ENCODE measurements around the gene TEAD4.
A peak's percentile ranks its signal among the peaks of the same experiment; 100 is the strongest.

The TEAD4 gene

DNA sequence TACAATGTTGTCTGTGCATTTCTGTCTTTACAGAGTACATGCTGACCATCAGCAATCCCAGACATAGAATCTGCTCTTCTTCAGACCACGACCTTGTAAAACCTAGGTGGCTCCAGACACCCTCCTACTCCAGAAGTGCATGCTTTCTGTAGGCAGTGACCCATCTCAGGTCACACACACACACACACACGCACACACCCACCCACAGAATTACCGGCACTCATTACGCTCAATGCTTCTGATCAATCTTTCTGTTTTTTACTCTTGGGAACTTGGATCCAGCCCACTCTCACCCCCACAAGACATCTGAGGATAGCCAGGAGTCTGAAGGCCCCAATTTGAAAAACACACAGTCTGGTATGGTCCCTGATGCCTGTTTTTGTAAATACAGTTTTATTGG lies 110.5 kb downstream of the TEAD4 start:
- no peaks in the 10 kb centered on the region; the same call in 1 of the 2 replicates for H3K27me3 ChIP-seq (ENCODE audit: insufficient read depth, low read length)
- no peaks in the 10 kb centered on the region for H3K36me3 ChIP-seq (ENCODE audit: insufficient read depth, low read length)
- H3K4me3 ChIP-seq (ENCODE audit: low read length), result no peak overlapping the region
- H3K27ac ChIP-seq (ENCODE audit: low read depth, low read length), result no peak overlapping the region
- no peak overlapping the region for H3K9ac ChIP-seq (ENCODE audit: low read depth, low read length)
- H3K9me3 ChIP-seq (ENCODE audit: insufficient read depth, low read depth, low read length), result no peaks in the 10 kb centered on the region
- 93% methylated on average over 4 of the region's 4 CpGs for WGBS
- peaks cover 8% of the 10 kb centered on the region for H3K4me1 ChIP-seq (ENCODE audit: insufficient read depth, low read length)

DNA sequence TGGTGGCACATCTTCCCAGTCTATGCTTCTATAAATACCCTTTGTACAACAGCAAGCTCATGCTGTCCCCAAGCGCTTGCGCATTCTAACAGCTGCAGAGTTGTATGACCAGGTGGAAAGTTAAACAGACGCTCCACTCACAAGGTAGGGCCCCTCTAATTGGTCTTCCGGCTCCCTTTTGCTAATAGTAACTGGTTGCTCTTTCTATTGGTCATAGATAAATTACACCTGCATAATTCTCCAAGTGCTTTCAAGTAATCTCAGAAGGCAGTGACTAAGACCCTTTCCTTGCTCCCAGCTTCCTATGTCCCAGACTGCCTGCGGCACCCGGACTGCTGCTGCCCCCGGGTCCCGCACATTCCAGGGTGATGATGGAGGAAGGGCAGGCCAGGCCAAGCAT lies 111.9 kb downstream of the TEAD4 start:
- no peaks in the 10 kb centered on the region for H3K36me3 ChIP-seq (ENCODE audit: insufficient read depth, low read length)
- no peaks in the 10 kb centered on the region for H3K9me3 ChIP-seq (ENCODE audit: insufficient read depth, low read depth, low read length)
- no peak overlapping the region for H3K9ac ChIP-seq (ENCODE audit: low read depth, low read length)
- H3K4me3 ChIP-seq (ENCODE audit: low read length), result no peak overlapping the region
- H3K4me1 ChIP-seq (ENCODE audit: insufficient read depth, low read length), result no peaks in the 10 kb centered on the region
- H3K27ac ChIP-seq (ENCODE audit: low read depth, low read length), result no peak overlapping the region
- peaks cover 9% of the 10 kb centered on the region for H3K27me3 ChIP-seq (ENCODE audit: insufficient read depth, low read length)
- WGBS, result 94% methylated on average over 8 of the region's 8 CpGs

GRCh38 chr12:3071710-3072109 lies 112.5 kb downstream of the TEAD4 start:
- no peaks in the 10 kb centered on the region for H3K9me3 ChIP-seq (ENCODE audit: insufficient read depth, low read depth, low read length)
- 94% methylated on average over 25 of the region's 25 CpGs for WGBS

DNA sequence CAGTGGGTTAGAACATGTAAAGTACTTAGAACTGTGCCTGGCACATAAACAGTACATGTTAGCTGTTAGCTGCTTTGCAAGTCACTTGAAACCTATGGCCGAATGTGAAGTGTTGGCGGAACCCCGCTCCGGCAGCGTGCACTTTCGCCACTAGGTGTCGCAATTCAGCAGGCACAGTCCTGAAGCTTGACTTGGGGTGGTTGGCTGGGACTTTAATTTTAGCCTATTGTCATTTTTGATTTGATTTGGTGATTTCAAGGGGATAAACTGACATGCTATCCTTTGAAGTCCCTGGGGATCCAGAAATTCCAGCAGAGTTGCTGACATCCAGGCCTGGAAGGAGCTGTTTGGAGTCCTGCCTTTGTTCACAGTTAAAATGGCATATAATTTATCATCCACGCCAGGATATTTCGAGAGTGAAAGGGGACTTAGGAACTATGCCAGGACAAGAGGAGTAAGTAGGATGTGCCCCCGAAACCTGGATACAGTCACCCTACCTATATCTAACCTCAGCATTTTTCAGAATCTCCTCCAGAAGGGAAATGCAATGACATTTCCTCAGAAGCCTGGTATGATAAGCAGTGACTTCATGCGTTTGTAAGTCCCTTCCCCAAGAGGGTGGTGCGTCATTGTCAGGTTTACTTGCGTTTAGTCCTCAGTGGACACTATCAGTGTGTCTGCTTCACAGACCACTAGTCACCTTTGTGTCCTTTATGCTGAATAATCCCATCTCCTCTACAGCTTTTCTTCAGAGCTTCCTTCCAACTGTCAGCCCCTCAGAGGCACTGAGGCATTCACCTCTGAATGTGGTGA lies 114.4 kb downstream of the TEAD4 start:
- peaks cover 6% of the 10 kb centered on the region for H3K4me1 ChIP-seq (ENCODE audit: insufficient read depth, low read length)
- no peak overlapping the region for H3K4me3 ChIP-seq (ENCODE audit: low read length)
- no peaks in the 10 kb centered on the region for H3K36me3 ChIP-seq (ENCODE audit: insufficient read depth, low read length)
- H3K27me3 ChIP-seq (ENCODE audit: insufficient read depth, low read length), result peaks cover 23% of the 10 kb centered on the region
- no peak overlapping the region for H3K9ac ChIP-seq (ENCODE audit: low read depth, low read length)
- WGBS, result 41% methylated on average over 13 of the region's 13 CpGs
- H3K9me3 ChIP-seq (ENCODE audit: insufficient read depth, low read depth, low read length), result no peaks in the 10 kb centered on the region
- H3K27ac ChIP-seq (ENCODE audit: low read depth, low read length), result no peak overlapping the region

More at GRCh38 chr12:3071710-3072109, 112.5 kb downstream of the TEAD4 start:
- Histone ChIP-seq H3K4me3 (ENCODE audit: low read length) (no peak overlapping the region), H3K36me3 (ENCODE audit: insufficient read depth, low read length) (no peaks in the 10 kb centered on the region), H3K9ac (ENCODE audit: low read depth, low read length) (no peak overlapping the region), H3K27ac (ENCODE audit: low read depth, low read length) (no peak overlapping the region), H3K27me3 (ENCODE audit: insufficient read depth, low read length) (peaks cover 15% of the 10 kb centered on the region), H3K4me1 (ENCODE audit: insufficient read depth, low read length) (no peaks in the 10 kb centered on the region)

- Histone ChIP-seq H3K4me1 (ENCODE audit: insufficient read depth, low read length) (peaks cover 6% of the 10 kb centered on the region), H3K27me3 (ENCODE audit: insufficient read depth, low read length) (peaks cover 23% of the 10 kb centered on the region), H3K27ac (ENCODE audit: low read depth, low read length) (no peak overlapping the region), H3K9me3 (ENCODE audit: insufficient read depth, low read depth, low read length) (no peaks in the 10 kb centered on the region), H3K36me3 (ENCODE audit: insufficient read depth, low read length) (no peaks in the 10 kb centered on the region), H3K9ac (ENCODE audit: low read depth, low read length) (no peak overlapping the region), H3K4me3 (ENCODE audit: low read length) (no peak overlapping the region)
- 90% methylated on average over 6 of the region's 6 CpGs for WGBS
Observed at GRCh38 chr12:3075315-3075714, 116.1 kb downstream of the TEAD4 start.

- no peaks in the 10 kb centered on the region for H3K36me3 ChIP-seq (ENCODE audit: insufficient read depth, low read length)
- H3K4me3 ChIP-seq (ENCODE audit: low read length), result peak within 1 kb of the TSS; percentile 72
- H3K9ac ChIP-seq (ENCODE audit: low read depth, low read length), result peak within 1 kb of the TSS; percentile 65
- peaks cover 6% of the 10 kb centered on the region for H3K4me1 ChIP-seq (ENCODE audit: insufficient read depth, low read length)
- no peaks in the 10 kb centered on the region for H3K9me3 ChIP-seq (ENCODE audit: insufficient read depth, low read depth, low read length)
- H3K27me3 ChIP-seq (ENCODE audit: insufficient read depth, low read length), result peaks cover 23% of the 10 kb centered on the region
- H3K27ac ChIP-seq (ENCODE audit: low read depth, low read length), result no peak within 1 kb of the TSS
- 2% methylated on average over 88 of the region's 95 CpGs for WGBS
Observed at GRCh38 chr12:3076730-3077571, 117.8 kb downstream of the TEAD4 start, which contains the start of gene TSPAN9. Gene TSPAN9, plus strand, starts transcription at chr12:3077379. Its CDS starts 123,815 bp downstream, at chr12:3201194.

DNA sequence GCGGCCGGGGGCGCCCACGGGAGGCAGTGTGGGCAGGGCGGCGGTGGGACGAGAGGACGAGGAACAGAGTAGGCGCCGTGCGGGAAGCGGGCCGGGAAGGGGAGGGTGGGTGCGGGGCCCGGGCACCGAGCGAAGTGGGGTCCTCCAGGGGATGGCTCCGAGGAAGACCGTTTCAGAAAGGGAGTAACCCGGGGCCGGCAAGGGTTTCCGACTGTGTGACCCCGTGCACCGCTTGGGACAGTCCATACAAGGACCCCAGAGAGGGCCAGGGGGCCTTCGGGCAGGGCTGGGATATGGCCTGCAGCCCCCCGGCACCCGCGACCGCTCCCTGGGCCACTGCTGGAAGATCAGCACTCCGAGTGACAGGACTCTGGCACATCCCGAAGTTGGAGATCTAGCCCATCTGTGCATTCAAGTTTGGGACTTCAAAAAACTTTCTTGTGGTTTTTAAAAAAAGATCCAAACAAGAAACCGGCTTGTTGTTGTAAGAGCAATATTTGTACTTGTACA lies 118.4 kb downstream of the TEAD4 start:
- Histone ChIP-seq H3K27me3 (ENCODE audit: insufficient read depth, low read length) (peaks cover 23% of the 10 kb centered on the region), H3K9ac (ENCODE audit: low read depth, low read length) (peak overlapping the region; percentile 63), H3K4me3 (ENCODE audit: low read length) (peak overlapping the region; percentile 72), H3K36me3 (ENCODE audit: insufficient read depth, low read length) (no peaks in the 10 kb centered on the region), H3K9me3 (ENCODE audit: insufficient read depth, low read depth, low read length) (no peaks in the 10 kb centered on the region), H3K4me1 (ENCODE audit: insufficient read depth, low read length) (peaks cover 6% of the 10 kb centered on the region), H3K27ac (ENCODE audit: low read depth, low read length) (no peak overlapping the region)
- WGBS, result 3% methylated on average over 32 of the region's 32 CpGs

- H3K36me3 ChIP-seq (ENCODE audit: insufficient read depth, low read length), result no peaks in the 10 kb centered on the region
- no peak overlapping the region for H3K27ac ChIP-seq (ENCODE audit: low read depth, low read length)
- H3K9me3 ChIP-seq (ENCODE audit: insufficient read depth, low read depth, low read length), result no peaks in the 10 kb centered on the region
- peak overlapping the region; percentile 72 for H3K4me3 ChIP-seq (ENCODE audit: low read length)
- H3K27me3 ChIP-seq (ENCODE audit: insufficient read depth, low read length), result peaks cover 23% of the 10 kb centered on the region
- peaks cover 6% of the 10 kb centered on the region for H3K4me1 ChIP-seq (ENCODE audit: insufficient read depth, low read length)
- H3K9ac ChIP-seq (ENCODE audit: low read depth, low read length), result peak overlapping the region; percentile 63; the same call in 1 of the 2 replicates
- WGBS, result 52% methylated on average over 7 of the region's 10 CpGs
Observed at GRCh38 chr12:3078086-3078820, 119.1 kb downstream of the TEAD4 start.

- WGBS, result 93% methylated on average over 9 of the region's 9 CpGs
- peaks cover 14% of the 10 kb centered on the region for H3K27me3 ChIP-seq (ENCODE audit: insufficient read depth, low read length)
- H3K27ac ChIP-seq (ENCODE audit: low read depth, low read length), result no peak overlapping the region
- H3K4me3 ChIP-seq (ENCODE audit: low read length), result no peak overlapping the region
- no peaks in the 10 kb centered on the region for H3K36me3 ChIP-seq (ENCODE audit: insufficient read depth, low read length)
- peaks cover 27% of the 10 kb centered on the region for H3K4me1 ChIP-seq (ENCODE audit: insufficient read depth, low read length)
- H3K9me3 ChIP-seq (ENCODE audit: insufficient read depth, low read depth, low read length), result no peaks in the 10 kb centered on the region
- H3K9ac ChIP-seq (ENCODE audit: low read depth, low read length), result no peak overlapping the region
Observed at GRCh38 chr12:3081091-3081490, 121.9 kb downstream of the TEAD4 start.

GRCh38 chr12:3081886-3082285 lies 122.7 kb downstream of the TEAD4 start:
- Histone ChIP-seq H3K9ac (ENCODE audit: low read depth, low read length) (no peak overlapping the region), H3K36me3 (ENCODE audit: insufficient read depth, low read length) (no peaks in the 10 kb centered on the region), H3K9me3 (ENCODE audit: insufficient read depth, low read depth, low read length) (no peaks in the 10 kb centered on the region), H3K27ac (ENCODE audit: low read depth, low read length) (no peak overlapping the region), H3K4me3 (ENCODE audit: low read length) (no peak overlapping the region), H3K4me1 (ENCODE audit: insufficient read depth, low read length) (peaks cover 27% of the 10 kb centered on the region), H3K27me3 (ENCODE audit: insufficient read depth, low read length) (peaks cover 7% of the 10 kb centered on the region)
- WGBS, result 80% methylated on average over 7 of the region's 7 CpGs
